ENCODE data around the gene SLC41A2.

The SLC41A2 gene

GRCh38 chr12:104975587-104976343 is 17.7 kb upstream of the SLC41A2 start:
- DNase-seq = no peak
- H3K4me1 Mint-ChIP-seq = peaks cover 20 to 28% of the 10 kb centered on the region in 2 donors
- no peak for ATAC-seq (replicated peaks)
- no peak overlapping the region for H3K27ac Mint-ChIP-seq
- H3K9me3 Mint-ChIP-seq = no peaks in the 10 kb centered on the region
- H3K36me3 Mint-ChIP-seq = no peaks in the 10 kb centered on the region
- H3K27me3 Mint-ChIP-seq = no peaks in the 10 kb centered on the region
- no peak overlapping the region for H3K4me3 Mint-ChIP-seq

- H3K4me1 Mint-ChIP-seq = peaks cover 20 to 28% of the 10 kb centered on the region in 2 donors
- H3K4me3 Mint-ChIP-seq = peak overlapping the region; percentile 37 to 71
- DNase-seq = peak; percentile 78
- no peaks in the 10 kb centered on the region for H3K36me3 Mint-ChIP-seq
- peak; percentile 100 for ATAC-seq (replicated peaks)
- H3K9me3 Mint-ChIP-seq = no peaks in the 10 kb centered on the region
- H3K27ac Mint-ChIP-seq = peak overlapping the region; percentile 85
- H3K27me3 Mint-ChIP-seq = no peaks in the 10 kb centered on the region
These were observed 16.7 kb upstream of the SLC41A2 start for GRCh38 chr12:104974626-104975290.

GRCh38 chr12:104973250-104973649 is 15.2 kb upstream of the SLC41A2 start:
- Mint-ChIP-seq H3K4me3 (no peak overlapping the region), H3K27ac (no peak overlapping the region), H3K9me3 (no peaks in the 10 kb centered on the region), H3K27me3 (no peaks in the 10 kb centered on the region), H3K4me1 (peaks cover 25 to 42% of the 10 kb centered on the region in 2 donors), H3K36me3 (no peaks in the 10 kb centered on the region)
- DNase-seq (no peak), ATAC-seq (replicated peaks) (no peak)

GRCh38 chr12:104971306-104971705 is 13.2 kb upstream of the SLC41A2 start:
- DNase-seq = no peak
- Mint-ChIP-seq H3K27me3 (no peaks in the 10 kb centered on the region), H3K4me1 (peaks cover 20 to 42% of the 10 kb centered on the region in 2 donors), H3K36me3 (no peaks in the 10 kb centered on the region), H3K9me3 (no peaks in the 10 kb centered on the region), H3K4me3 (no peak overlapping the region), H3K27ac (no peak overlapping the region)
- no peak for ATAC-seq (replicated peaks)

GRCh38 chr12:104969343-104969742 is 11.3 kb upstream of the SLC41A2 start:
- Mint-ChIP-seq H3K4me3 (no peak overlapping the region), H3K4me1 (peaks cover 17 to 39% of the 10 kb centered on the region in 2 donors), H3K27ac (no peak overlapping the region), H3K27me3 (no peaks in the 10 kb centered on the region), H3K9me3 (no peaks in the 10 kb centered on the region), H3K36me3 (no peaks in the 10 kb centered on the region)
- peak; percentile 22 to 39 for ATAC-seq (replicated peaks)
- DNase-seq = no peak

- H3K36me3 Mint-ChIP-seq = no peaks in the 10 kb centered on the region
- H3K4me1 Mint-ChIP-seq = peaks cover 17 to 36% of the 10 kb centered on the region in 2 donors
- no peaks in the 10 kb centered on the region for H3K27me3 Mint-ChIP-seq
- ATAC-seq (replicated peaks) (peak; percentile 95 to 96), DNase-seq (no peak)
- no peak overlapping the region for H3K27ac Mint-ChIP-seq
- H3K9me3 Mint-ChIP-seq = no peaks in the 10 kb centered on the region
- H3K4me3 Mint-ChIP-seq = peak overlapping the region; percentile 1 to 39
These were observed 8.6 kb upstream of the SLC41A2 start for GRCh38 chr12:104966677-104967076.

GRCh38 chr12:104964856-104965205 is 6.7 kb upstream of the SLC41A2 start:
- Mint-ChIP-seq H3K4me3 (no peak overlapping the region), H3K36me3 (no peaks in the 10 kb centered on the region), H3K27ac (no peak overlapping the region), H3K9me3 (no peaks in the 10 kb centered on the region), H3K4me1 (peaks cover 16 to 30% of the 10 kb centered on the region in 2 donors), H3K27me3 (peaks cover 0 to 5% of the 10 kb centered on the region in 2 donors)
- no peak for DNase-seq
- no peak for ATAC-seq (replicated peaks)

- Mint-ChIP-seq H3K27me3 (peaks cover 0 to 5% of the 10 kb centered on the region in 2 donors), H3K4me1 (peaks cover 16 to 28% of the 10 kb centered on the region in 2 donors), H3K4me3 (no peak overlapping the region)
These were observed 6.2 kb upstream of the SLC41A2 start for GRCh38 chr12:104964167-104964855.

GRCh38 chr12:104963757-104964156 is 5.7 kb upstream of the SLC41A2 start:
- Mint-ChIP-seq H3K4me1 (peaks cover 19 to 28% of the 10 kb centered on the region in 2 donors), H3K4me3 (no peak overlapping the region), H3K36me3 (no peaks in the 10 kb centered on the region), H3K9me3 (no peaks in the 10 kb centered on the region), H3K27ac (no peak overlapping the region), H3K27me3 (peaks cover 0 to 5% of the 10 kb centered on the region in 2 donors)
- no peak for DNase-seq
- ATAC-seq (replicated peaks) = no peak

More at GRCh38 chr12:104964167-104964855, 6.2 kb upstream of the SLC41A2 start:
- no peak for ATAC-seq (replicated peaks)
- no peak overlapping the region for H3K27ac Mint-ChIP-seq
- no peaks in the 10 kb centered on the region for H3K36me3 Mint-ChIP-seq
- H3K9me3 Mint-ChIP-seq = no peaks in the 10 kb centered on the region
- DNase-seq = no peak

GRCh38 chr12:104960464-104960863 is 2.4 kb upstream of the SLC41A2 start:
- H3K27me3 Mint-ChIP-seq = peaks cover 0 to 9% of the 10 kb centered on the region in 2 donors
- no peaks in the 10 kb centered on the region for H3K36me3 Mint-ChIP-seq

GRCh38 chr12:104959335-104959841 is 1.3 kb upstream of the SLC41A2 start:
- Mint-ChIP-seq H3K27ac (peak overlapping the region; percentile 96), H3K4me3 (peak overlapping the region; percentile 53 to 95), H3K4me1 (peaks cover 16 to 20% of the 10 kb centered on the region in 2 donors), H3K9me3 (no peaks in the 10 kb centered on the region), H3K27me3 (peaks cover 0 to 9% of the 10 kb centered on the region in 2 donors), H3K36me3 (no peaks in the 10 kb centered on the region)
- DNase-seq (no peak), ATAC-seq (replicated peaks) (no peak)

More at GRCh38 chr12:104960464-104960863, 2.4 kb upstream of the SLC41A2 start:
- ATAC-seq (replicated peaks) (no peak), DNase-seq (no peak)
- peaks cover 16 to 20% of the 10 kb centered on the region in 2 donors for H3K4me1 Mint-ChIP-seq
- H3K4me3 Mint-ChIP-seq = no peak overlapping the region
- no peak overlapping the region for H3K27ac Mint-ChIP-seq
- H3K9me3 Mint-ChIP-seq = no peaks in the 10 kb centered on the region

GRCh38 chr12:104958805-104959334 is 780 bp upstream of the SLC41A2 start:
- Mint-ChIP-seq H3K27me3 (peaks cover 0 to 9% of the 10 kb centered on the region in 2 donors), H3K4me1 (peaks cover 16 to 20% of the 10 kb centered on the region in 2 donors), H3K9me3 (no peaks in the 10 kb centered on the region), H3K4me3 (peak overlapping the region; percentile 93 to 95), H3K36me3 (no peaks in the 10 kb centered on the region), H3K27ac (peak overlapping the region; percentile 96)
- no peak for DNase-seq
- no peak for ATAC-seq (replicated peaks)

- Mint-ChIP-seq H3K27ac (peak overlapping the region; percentile 91), H3K4me1 (peaks cover 19 to 20% of the 10 kb centered on the region in 2 donors), H3K36me3 (no peaks in the 10 kb centered on the region), H3K9me3 (no peaks in the 10 kb centered on the region), H3K27me3 (peaks cover 0 to 9% of the 10 kb centered on the region in 2 donors), H3K4me3 (peak overlapping the region; percentile 85 to 88)
- peak; percentile 42 to 43 for ATAC-seq (replicated peaks)
- peak; percentile 21 for DNase-seq
These were observed 430 bp downstream of the SLC41A2 start for GRCh38 chr12:104957719-104958000.
